Measurements from ENCODE around the gene TBC1D21. TPM values are rescaled to one million over a fixed set of nuclear protein-coding genes. Genes with fewer than 3 reads are reported as not detected.

TBC1D21 gene
- total RNA-seq, 4 donors from 2014 or later, result not detected

DNA sequence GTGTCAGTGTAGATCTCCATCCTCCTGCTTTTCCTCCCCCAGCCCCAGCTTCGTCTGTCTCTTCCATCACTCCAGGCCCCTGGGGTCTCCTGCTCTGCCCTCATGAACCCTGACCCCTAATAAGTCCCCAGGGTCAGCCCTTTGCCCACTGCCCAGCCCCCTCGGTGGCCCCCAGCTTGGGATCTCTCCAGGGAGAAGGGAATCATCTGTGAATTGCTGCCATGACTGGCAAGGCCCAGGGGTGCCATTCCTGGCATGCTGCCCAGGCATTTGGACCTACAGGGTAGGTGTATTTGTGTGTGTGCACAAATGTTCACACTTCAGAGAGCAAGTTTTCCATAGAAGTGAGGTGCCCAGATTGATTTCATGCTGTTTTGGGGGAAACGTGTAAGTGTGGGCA is 5.9 kb upstream of the TBC1D21 start:
- ATAC-seq (no peak), DNase-seq (no peak)
- H3K27me3 ChIP-seq, result peaks cover 0 to 12% (median 6%) of the 10 kb centered on the region in 3 donors
- H3K36me3 ChIP-seq, result no peaks in the 10 kb centered on the region
- no peak overlapping the region for H3K4me3 ChIP-seq
- TF ChIP-seq, protein P1, sequence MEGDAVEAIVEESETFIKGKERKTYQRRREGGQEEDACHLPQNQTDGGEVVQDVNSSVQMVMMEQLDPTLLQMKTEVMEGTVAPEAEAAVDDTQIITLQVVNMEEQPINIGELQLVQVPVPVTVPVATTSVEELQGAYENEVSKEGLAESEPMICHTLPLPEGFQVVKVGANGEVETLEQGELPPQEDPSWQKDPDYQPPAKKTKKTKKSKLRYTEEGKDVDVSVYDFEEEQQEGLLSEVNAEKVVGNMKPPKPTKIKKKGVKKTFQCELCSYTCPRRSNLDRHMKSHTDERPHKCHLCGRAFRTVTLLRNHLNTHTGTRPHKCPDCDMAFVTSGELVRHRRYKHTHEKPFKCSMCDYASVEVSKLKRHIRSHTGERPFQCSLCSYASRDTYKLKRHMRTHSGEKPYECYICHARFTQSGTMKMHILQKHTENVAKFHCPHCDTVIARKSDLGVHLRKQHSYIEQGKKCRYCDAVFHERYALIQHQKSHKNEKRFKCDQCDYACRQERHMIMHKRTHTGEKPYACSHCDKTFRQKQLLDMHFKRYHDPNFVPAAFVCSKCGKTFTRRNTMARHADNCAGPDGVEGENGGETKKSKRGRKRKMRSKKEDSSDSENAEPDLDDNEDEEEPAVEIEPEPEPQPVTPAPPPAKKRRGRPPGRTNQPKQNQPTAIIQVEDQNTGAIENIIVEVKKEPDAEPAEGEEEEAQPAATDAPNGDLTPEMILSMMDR (IDR thresholded peaks at IDR 0.05 in 4 of 5, conservative IDR thresholded peaks at IDR 0.05 in 1 of 5), result no peak
- TF ChIP-seq POLR2A (IDR thresholded peaks at IDR 0.05), result no peak
- no peak overlapping the region for H3K27ac ChIP-seq
- intact Hi-C loops (cut with DNase I; ENCODE audit: low total_unique reads), result no loop called here
- H3K4me1 ChIP-seq, result no peaks in the 10 kb centered on the region
- H3K9me3 ChIP-seq, result no peaks in the 10 kb centered on the region
- in situ Hi-C loops (cut with MboI; ENCODE audit: low sequenced_read_pairs in 4 of 4), result no loop called here

DNA sequence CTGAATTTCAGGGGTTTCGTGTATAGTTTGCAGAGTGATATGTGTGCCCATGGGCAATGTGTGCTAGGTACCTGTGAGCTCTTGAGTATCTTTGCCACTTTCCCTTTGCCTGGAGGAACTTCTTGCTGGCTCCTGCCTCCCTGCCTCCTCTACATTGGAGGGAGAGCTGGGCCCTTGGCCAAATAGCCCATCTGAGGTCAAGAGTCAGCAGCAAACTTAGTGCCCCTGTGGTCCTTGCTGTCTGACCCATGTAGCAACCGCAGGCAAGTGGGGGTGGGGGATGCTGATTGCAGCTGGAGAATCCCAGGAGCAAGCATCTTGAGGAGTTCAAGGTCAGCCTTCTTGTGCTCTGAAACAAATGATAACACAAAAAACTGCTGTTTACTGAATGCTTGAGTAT is 5.4 kb upstream of the TBC1D21 start:
- Histone ChIP-seq H3K27ac (no peak overlapping the region), H3K4me3 (no peak overlapping the region), H3K36me3 (no peaks in the 10 kb centered on the region), H3K27me3 (peaks cover under 1 to 12% (median 6%) of the 10 kb centered on the region in 3 donors), H3K9me3 (no peaks in the 10 kb centered on the region), H3K4me1 (no peaks in the 10 kb centered on the region)
- in situ Hi-C loops (cut with MboI; ENCODE audit: low sequenced_read_pairs in 4 of 4) (no loop called here), intact Hi-C loops (cut with DNase I; ENCODE audit: low total_unique reads) (no loop called here)
- ATAC-seq (no peak), DNase-seq (no peak)
- TF ChIP-seq, protein P1 (IDR thresholded peaks at IDR 0.05 in 4 of 5, conservative IDR thresholded peaks at IDR 0.05 in 1 of 5), result no peak
- no peak for TF ChIP-seq POLR2A (IDR thresholded peaks at IDR 0.05)

DNA sequence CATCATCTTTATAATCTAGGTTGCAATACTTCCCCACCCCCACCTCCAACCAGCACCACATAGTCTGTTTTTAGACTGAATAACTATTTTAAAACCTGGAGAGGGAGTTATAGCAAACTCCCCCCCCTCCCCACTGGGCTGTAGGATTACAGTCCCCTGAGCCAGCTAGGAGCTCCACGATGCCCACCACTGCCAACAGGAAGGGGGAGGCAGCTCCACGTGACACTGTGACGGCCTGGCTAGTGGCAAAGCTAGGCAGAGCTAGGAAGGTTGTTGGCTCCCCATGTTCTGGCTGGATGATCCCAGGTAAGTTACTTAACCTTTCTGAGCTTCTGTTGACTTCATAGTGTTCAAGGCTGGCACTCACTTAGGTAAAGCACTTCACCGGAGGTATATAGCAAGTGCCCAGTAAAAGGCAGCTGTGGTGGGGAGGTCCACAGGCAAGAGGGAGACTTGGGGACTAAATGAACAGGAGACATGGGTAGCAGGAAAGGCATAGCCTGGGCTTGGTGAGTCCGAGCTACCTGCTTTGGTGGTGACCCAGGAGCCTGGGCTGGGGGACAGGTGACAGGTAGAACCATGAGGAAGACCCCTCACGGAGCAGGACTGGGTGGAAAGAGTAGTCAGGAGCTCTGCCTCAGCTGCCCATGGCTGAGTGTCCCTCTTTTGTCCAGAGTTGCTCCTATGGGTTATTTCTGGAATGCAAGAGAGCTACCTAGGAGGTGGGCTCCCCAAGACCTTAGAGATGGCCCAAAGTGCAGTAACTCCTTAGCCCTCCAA is 4.0 kb upstream of the TBC1D21 start:
- TF ChIP-seq POLR2A (IDR thresholded peaks at IDR 0.05), result no peak
- TF ChIP-seq, protein P1 (IDR thresholded peaks at IDR 0.05 in 4 of 5, conservative IDR thresholded peaks at IDR 0.05 in 1 of 5), result no peak
- intact Hi-C loops (cut with DNase I; ENCODE audit: low total_unique reads), result no loop called here
- Histone ChIP-seq H3K4me3 (no peak overlapping the region), H3K4me1 (no peaks in the 10 kb centered on the region), H3K27me3 (peaks cover 6 to 17% (median 10%) of the 10 kb centered on the region in 3 donors), H3K36me3 (no peaks in the 10 kb centered on the region), H3K27ac (no peak overlapping the region), H3K9me3 (no peaks in the 10 kb centered on the region)
- DNase-seq, result no peak
- in situ Hi-C loops (cut with MboI; ENCODE audit: low sequenced_read_pairs in 4 of 4), result no loop called here
- ATAC-seq, result no peak

DNA sequence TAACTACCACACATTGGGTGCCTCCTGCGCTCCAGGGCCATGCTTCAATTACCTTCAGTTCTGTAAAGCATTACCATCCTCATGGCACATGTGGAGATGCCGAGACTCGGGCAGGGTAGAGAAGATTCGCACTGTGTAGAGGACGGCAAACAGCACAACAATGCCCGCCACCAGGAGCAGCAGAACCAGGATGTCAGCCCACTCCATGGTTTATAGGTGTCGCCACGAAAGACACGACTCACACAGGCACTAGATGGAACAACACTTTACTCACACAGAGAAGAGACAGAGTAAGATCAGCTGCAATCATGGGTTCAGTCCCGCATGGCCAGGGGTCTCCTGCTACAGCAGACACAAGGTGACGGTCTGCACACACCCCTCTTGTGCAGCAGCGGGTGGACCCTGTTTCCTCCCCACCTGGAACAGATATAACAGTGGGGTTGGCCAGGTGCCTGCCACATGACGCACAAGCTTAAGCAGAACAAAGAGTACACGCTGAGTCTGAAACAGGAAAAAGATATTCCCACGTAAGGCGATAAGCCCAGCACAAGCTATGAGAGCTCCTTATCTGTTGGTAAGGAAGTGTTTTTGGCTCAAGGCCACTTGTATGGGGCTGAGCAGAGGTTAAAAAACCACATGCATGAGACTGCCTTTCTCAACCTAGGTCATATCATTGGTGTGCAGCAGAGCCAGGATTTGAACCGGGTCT is 2.5 kb upstream of the TBC1D21 start:
- Histone ChIP-seq H3K27ac (peak overlapping the region in 1 of 4 donors; percentile 19), H3K9me3 (no peaks in the 10 kb centered on the region), H3K27me3 (peaks cover 6 to 17% (median 10%) of the 10 kb centered on the region in 3 donors), H3K36me3 (no peaks in the 10 kb centered on the region), H3K4me1 (no peaks in the 10 kb centered on the region), H3K4me3 (peak overlapping the region in 1 of 4 donors; percentile 3)
- DNase-seq (peak in 1 of 2 donors; percentile 19), ATAC-seq (peak; percentile 58 to 78)
- in situ Hi-C loops (cut with MboI; ENCODE audit: low sequenced_read_pairs in 4 of 4) (no loop called here), intact Hi-C loops (cut with DNase I; ENCODE audit: low total_unique reads) (no loop called here)
- TF ChIP-seq, protein P1 (IDR thresholded peaks at IDR 0.05 in 4 of 5, conservative IDR thresholded peaks at IDR 0.05 in 1 of 5), result no peak
- peak in 1 of 2 donors; percentile 36 for TF ChIP-seq POLR2A (IDR thresholded peaks at IDR 0.05)

All from gastrocnemius medialis (tissue), 4 donors.